ENCODE data around the gene SLC35D1.
"Not testable (repeated sequence)": the region's sequence is repeated elsewhere in the genome, so short reads cannot be mapped to it uniquely, and the experiment has no call there.

SLC35D1 gene

GRCh38 chr1:66978201-66978600 is 75.7 kb downstream of the SLC35D1 start:
- TF ChIP-seq EZH2 (IDR thresholded peaks at IDR 0.05) (no peak), POLR2AphosphoS5 (IDR thresholded peaks at IDR 0.05; ENCODE audit: borderline replicate concordance, low read depth, low read length) (no peak), FOXP2 (optimal IDR thresholded peaks at IDR 0.05; ENCODE audit: control extremely low read depth, extremely low read length, insufficient read depth) (no peak)
- H3K9me3 ChIP-seq (ENCODE audit: low read depth, low read length): no peaks in the 10 kb centered on the region
- no peak overlapping the region for H3K9ac ChIP-seq (ENCODE audit: insufficient read length)
- H3K27ac ChIP-seq: no peak overlapping the region
- H3K36me3 ChIP-seq (ENCODE audit: insufficient read depth, low read length): peaks cover 79% of the 10 kb centered on the region
- no peak for DNase-seq (ENCODE audit: low read depth, low spot score)
- H3K4me3 ChIP-seq: no peak overlapping the region

- DNase-seq (ENCODE audit: low read depth, low spot score): no peak
- Histone ChIP-seq H3K9me3 (ENCODE audit: low read depth, low read length) (no peaks in the 10 kb centered on the region; the same call in 1 of the 2 replicates), H3K4me3 (no peak overlapping the region), H3K27ac (no peak overlapping the region), H3K36me3 (ENCODE audit: insufficient read depth, low read length) (peaks cover 83% of the 10 kb centered on the region), H3K9ac (ENCODE audit: insufficient read length) (no peak overlapping the region)
- TF ChIP-seq EZH2 (IDR thresholded peaks at IDR 0.05): no peak
- no peak for TF ChIP-seq POLR2AphosphoS5 (IDR thresholded peaks at IDR 0.05; ENCODE audit: borderline replicate concordance, low read depth, low read length)
- TF ChIP-seq FOXP2 (optimal IDR thresholded peaks at IDR 0.05; ENCODE audit: control extremely low read depth, extremely low read length, insufficient read depth): no peak
Measured at GRCh38 chr1:66968574-66968973, 85.4 kb downstream of the SLC35D1 start.

GRCh38 chr1:66966188-66966873 is 87.6 kb downstream of the SLC35D1 start:
- not testable (repeated sequence) for DNase-seq (ENCODE audit: low read depth, low spot score); H3K9ac ChIP-seq (ENCODE audit: insufficient read length); H3K27ac ChIP-seq; H3K4me3 ChIP-seq; H3K9me3 ChIP-seq (ENCODE audit: low read depth, low read length)
- H3K36me3 ChIP-seq (ENCODE audit: insufficient read depth, low read length): peaks cover 89% of the 10 kb centered on the region

DNA sequence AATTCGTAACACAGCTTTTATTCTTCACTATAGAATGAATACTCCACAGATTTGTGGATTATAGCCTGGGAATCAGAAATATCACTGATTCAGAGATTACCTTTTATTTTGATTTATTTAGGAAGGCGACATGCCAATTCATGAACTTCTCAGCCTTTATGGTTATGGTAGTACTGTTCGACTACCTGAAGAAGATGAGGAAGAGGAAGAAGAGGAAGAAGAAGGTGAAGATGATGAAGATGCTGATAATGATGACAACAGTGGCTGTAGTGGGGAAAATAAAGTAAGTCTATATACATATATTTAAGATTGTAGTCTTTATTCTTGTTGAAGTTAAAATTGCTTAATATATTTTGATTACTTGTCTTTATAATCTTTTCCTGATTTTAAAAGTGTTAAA is 96.0 kb downstream of the SLC35D1 start:
- Histone ChIP-seq H3K9me3 (ENCODE audit: low read depth, low read length) (no peaks in the 10 kb centered on the region), H3K4me3 (no peak overlapping the region), H3K9ac (ENCODE audit: insufficient read length) (no peak overlapping the region), H3K36me3 (ENCODE audit: insufficient read depth, low read length) (peaks cover 82% of the 10 kb centered on the region), H3K27ac (no peak overlapping the region)
- DNase-seq (ENCODE audit: low read depth, low spot score): no peak
- TF ChIP-seq EZH2 (IDR thresholded peaks at IDR 0.05) (no peak), FOXP2 (optimal IDR thresholded peaks at IDR 0.05; ENCODE audit: control extremely low read depth, extremely low read length, insufficient read depth) (no peak), POLR2AphosphoS5 (IDR thresholded peaks at IDR 0.05; ENCODE audit: borderline replicate concordance, low read depth, low read length) (no peak)

DNA sequence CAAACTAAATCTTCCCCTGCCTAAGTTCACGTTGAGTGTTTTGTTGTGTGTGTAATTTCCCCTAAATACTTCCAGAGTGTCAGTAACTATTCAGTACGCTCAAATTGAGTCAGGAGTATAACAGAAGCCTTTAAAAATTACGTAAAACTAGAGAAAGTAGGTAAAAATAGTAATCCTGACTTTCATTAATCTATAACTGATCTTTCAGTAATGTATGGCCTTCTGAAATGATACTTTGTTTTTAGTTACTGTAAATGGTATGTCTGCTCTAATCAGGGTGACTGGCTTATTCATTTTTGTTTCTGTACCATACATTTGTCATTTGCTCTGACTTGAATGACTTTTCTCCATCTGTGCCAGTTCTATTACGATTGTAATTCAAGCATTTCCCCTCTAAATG is 99.7 kb downstream of the SLC35D1 start:
- H3K9ac ChIP-seq (ENCODE audit: insufficient read length): no peak overlapping the region
- TF ChIP-seq POLR2AphosphoS5 (IDR thresholded peaks at IDR 0.05; ENCODE audit: borderline replicate concordance, low read depth, low read length) (no peak), FOXP2 (optimal IDR thresholded peaks at IDR 0.05; ENCODE audit: control extremely low read depth, extremely low read length, insufficient read depth) (no peak), EZH2 (IDR thresholded peaks at IDR 0.05) (no peak)
- H3K27ac ChIP-seq: no peak overlapping the region
- peaks cover 81% of the 10 kb centered on the region for H3K36me3 ChIP-seq (ENCODE audit: insufficient read depth, low read length)
- no peaks in the 10 kb centered on the region for H3K9me3 ChIP-seq (ENCODE audit: low read depth, low read length)
- no peak for DNase-seq (ENCODE audit: low read depth, low spot score)
- no peak overlapping the region for H3K4me3 ChIP-seq

DNA sequence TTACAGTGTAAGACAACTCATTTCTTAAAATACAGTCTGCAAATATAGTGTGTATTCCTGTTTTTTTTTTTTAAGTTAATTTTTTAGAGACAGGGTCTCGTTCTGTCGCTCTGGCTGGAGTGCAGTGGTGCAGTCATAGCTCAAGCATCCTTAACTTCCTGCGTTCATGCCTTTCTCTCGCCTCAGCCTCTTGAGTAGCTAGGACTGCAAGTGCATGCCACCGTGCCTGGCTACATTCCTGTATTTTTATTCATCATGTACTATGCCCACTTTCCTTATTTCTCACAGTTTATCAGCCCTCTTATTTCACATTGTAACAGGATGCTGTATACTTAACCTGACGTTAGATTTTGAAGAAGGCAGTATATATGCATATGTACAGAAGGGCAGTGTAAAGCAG is 102.4 kb downstream of the SLC35D1 start:
- no peak for DNase-seq (ENCODE audit: low read depth, low spot score)
- H3K27ac ChIP-seq: no peak overlapping the region
- TF ChIP-seq EZH2 (IDR thresholded peaks at IDR 0.05) (no peak), FOXP2 (optimal IDR thresholded peaks at IDR 0.05; ENCODE audit: control extremely low read depth, extremely low read length, insufficient read depth) (no peak), POLR2AphosphoS5 (IDR thresholded peaks at IDR 0.05; ENCODE audit: borderline replicate concordance, low read depth, low read length) (no peak)

More for the DNA sequence above, 102.4 kb downstream of the SLC35D1 start:
- H3K9ac ChIP-seq (ENCODE audit: insufficient read length): no peak overlapping the region
- H3K4me3 ChIP-seq: no peak overlapping the region
- no peaks in the 10 kb centered on the region for H3K9me3 ChIP-seq (ENCODE audit: low read depth, low read length)
- H3K36me3 ChIP-seq (ENCODE audit: insufficient read depth, low read length): peaks cover 82% of the 10 kb centered on the region
